Suprapubic skin (tissue), 4 donors: ENCODE results near the gene MLLT10. TPM values are rescaled to one million over a fixed set of nuclear protein-coding genes. Genes with fewer than 3 reads are reported as not detected.

Experiments
- DNase-seq, 2 donors: peaks; one replicate each; pipeline ENCODE4 v3.0.0-alpha.2; 2019; ENCODE audit warnings: low spot score in 2 of 2
- H3K27ac ChIP-seq: fragments of 200-600 bp; sonication (generic); one replicate; pipeline ENCODE4 v1.5.1; 2019
- H3K27me3 ChIP-seq: fragments of 200-600 bp; sonication (generic); one replicate; pipeline ENCODE4 v1.5.1; 2019
- H3K36me3 ChIP-seq: fragments of 200-600 bp; sonication (generic); one replicate; pipeline ENCODE4 v1.5.1; 2019
- H3K4me1 ChIP-seq: fragments of 200-600 bp; sonication (generic); one replicate; pipeline ENCODE4 v1.5.1; 2019
- H3K4me3 ChIP-seq: fragments of 200-600 bp; sonication (generic); one replicate; pipeline ENCODE4 v1.5.1; 2019; ENCODE audit warnings: mild to moderate bottlenecking
- H3K9me3 ChIP-seq: fragments of 200-600 bp; sonication (generic); one replicate; pipeline ENCODE4 v1.5.1; 2019
- CTCF ChIP-seq, 2 donors: fragments of 200-600 bp in 1 of 2; fragments of 450-650 bp in 1 of 2; sonication (generic) in 1 of 2; IDR thresholded peaks; one replicate each; pipeline ENCODE4 v1.5.1; 2016 to 2019; ENCODE audit warnings: antibody characterized with exemption in 2 of 2, mild to moderate bottlenecking in 1 of 2, moderate library complexity in 1 of 2
- EP300 ChIP-seq: sonication (generic); formaldehyde crosslinking; IDR thresholded peaks from one replicate; pipeline ENCODE4 v1.6.1; 2017; ENCODE audit warnings: antibody characterized with exemption
- POLR2A ChIP-seq, 2 donors: fragments of 450-650 bp; IDR thresholded peaks; one replicate each; pipeline ENCODE4 v1.6.1; 2017; ENCODE audit warnings: antibody characterized with exemption in 2 of 2, mild to moderate bottlenecking in 2 of 2, moderate library complexity in 2 of 2
- POLR2AphosphoS5 ChIP-seq, 3 donors: sonication (generic); formaldehyde crosslinking; IDR thresholded peaks; one replicate each; pipeline ENCODE4 v1.6.1; 2017; ENCODE audit warnings: antibody characterized with exemption in 3 of 3
- WGBS: methylation state at CpG from one replicate; pipeline ENCODE4 v1.1.5; 2018; 5-methylcytosine and 5-hydroxymethylcytosine counted together
- total RNA-seq, 4 donors: library from RNA; depleted of rRNA; stranded (reverse); fragments of >200 nt; gene quantifications; one replicate each; pipeline ENCODE4 v1.1.0, GENCODE V29; 2016

MLLT10 gene
- total RNA-seq, 4 donors from 2014 or later = 58.0 to 97.8 (median 64.4) TPM

GRCh38 chr10:21530641-21531040 is 3.4 kb upstream of the MLLT10 start:
- Histone ChIP-seq H3K27me3 (no peaks in the 10 kb centered on the region), H3K36me3 (no peaks in the 10 kb centered on the region), H3K4me3 (no peak overlapping the region), H3K27ac (peak overlapping the region; percentile 99), H3K9me3 (no peaks in the 10 kb centered on the region), H3K4me1 (peaks cover 33% of the 10 kb centered on the region)
- DNase-seq = no peak
- TF ChIP-seq POLR2AphosphoS5 (IDR thresholded peaks at IDR 0.05) (no peak), CTCF (IDR thresholded peaks at IDR 0.05) (no peak), POLR2A (IDR thresholded peaks at IDR 0.05) (no peak), EP300 (no peak)
- 98% methylated on average over 1 of the region's 1 CpG for WGBS

GRCh38 chr10:21531164-21531563 is 2.9 kb upstream of the MLLT10 start:
- no peak for TF ChIP-seq CTCF (IDR thresholded peaks at IDR 0.05)
- no peak for TF ChIP-seq POLR2A (IDR thresholded peaks at IDR 0.05)
- no peak for TF ChIP-seq EP300
- no peak for TF ChIP-seq POLR2AphosphoS5 (IDR thresholded peaks at IDR 0.05)
- Histone ChIP-seq H3K27ac (peak overlapping the region; percentile 99), H3K36me3 (no peaks in the 10 kb centered on the region), H3K27me3 (no peaks in the 10 kb centered on the region), H3K4me3 (no peak overlapping the region), H3K9me3 (no peaks in the 10 kb centered on the region), H3K4me1 (peaks cover 38% of the 10 kb centered on the region)
- DNase-seq = no peak
- WGBS = 56% methylated on average over 1 of the region's 1 CpG

- H3K4me1 ChIP-seq = peaks cover 38% of the 10 kb centered on the region
- no peaks in the 10 kb centered on the region for H3K27me3 ChIP-seq
- peak overlapping the region; percentile 96 for H3K4me3 ChIP-seq
- WGBS = 22% methylated on average over 10 of the region's 10 CpGs
- no peaks in the 10 kb centered on the region for H3K9me3 ChIP-seq
- TF ChIP-seq POLR2A (IDR thresholded peaks at IDR 0.05) = no peak
- TF ChIP-seq EP300 = no peak
- TF ChIP-seq CTCF (IDR thresholded peaks at IDR 0.05) = no peak
- no peak for TF ChIP-seq POLR2AphosphoS5 (IDR thresholded peaks at IDR 0.05)
- H3K36me3 ChIP-seq = peaks cover under 1% of the 10 kb centered on the region
- peak overlapping the region; percentile 99 for H3K27ac ChIP-seq
- no peak for DNase-seq
Observed at GRCh38 chr10:21532694-21533466, 1.2 kb upstream of the MLLT10 start.

GRCh38 chr10:21534280-21534586 is 201 bp downstream of the MLLT10 start:
- H3K27ac ChIP-seq = peak overlapping the region; percentile 99
- no peak for DNase-seq
- WGBS = 0% methylated on average over 11 of the region's 26 CpGs
- no peaks in the 10 kb centered on the region for H3K27me3 ChIP-seq
- H3K36me3 ChIP-seq = peaks cover 13% of the 10 kb centered on the region
- H3K4me1 ChIP-seq = peaks cover 38% of the 10 kb centered on the region
- TF ChIP-seq POLR2AphosphoS5 (IDR thresholded peaks at IDR 0.05) = no peak
- no peak for TF ChIP-seq POLR2A (IDR thresholded peaks at IDR 0.05)
- TF ChIP-seq EP300 = no peak
- TF ChIP-seq CTCF (IDR thresholded peaks at IDR 0.05) = no peak
- H3K4me3 ChIP-seq = peak overlapping the region; percentile 96
- H3K9me3 ChIP-seq = no peaks in the 10 kb centered on the region

GRCh38 chr10:21534604-21535493 is 817 bp downstream of the MLLT10 start:
- Histone ChIP-seq H3K27ac (peak overlapping the region; percentile 99), H3K36me3 (peaks cover 19% of the 10 kb centered on the region), H3K4me1 (peaks cover 38% of the 10 kb centered on the region), H3K27me3 (no peaks in the 10 kb centered on the region), H3K9me3 (no peaks in the 10 kb centered on the region), H3K4me3 (peak overlapping the region; percentile 96)
- WGBS = 0% methylated on average over 9 of the region's 96 CpGs
- peak in 1 of 2 donors; percentile 27 for TF ChIP-seq POLR2A (IDR thresholded peaks at IDR 0.05)
- TF ChIP-seq CTCF (IDR thresholded peaks at IDR 0.05) = no peak
- peak in 1 of 2 donors; percentile 85 for DNase-seq
